Activated CD8-positive, alpha-beta memory T cell treated with anti-CD3 and anti-CD28 coated beads, Interleukin-2, amount 50 U/mL, for 4 hours (primary cell): ENCODE measurements around the gene PILRB.
"Not testable (repeated sequence)": the region's sequence is repeated elsewhere in the genome, so short reads cannot be mapped to it uniquely, and the experiment has no call there.

Source experiments
- DNase-seq: peaks from one replicate; pipeline ENCODE4 v3.0.0-alpha.2; 2020

Gene PILRB

GRCh38 chr7:100380196-100380595, 22.3 kb downstream of the PILRB start:
- DNase-seq = no peak

GRCh38 chr7:100381531-100382233, 23.8 kb downstream of the PILRB start:
- not testable (repeated sequence) for DNase-seq

GRCh38 chr7:100382234-100382853, 24.4 kb downstream of the PILRB start:
- not testable (repeated sequence) for DNase-seq

GRCh38 chr7:100384628-100385294, 26.8 kb downstream of the PILRB start:
- DNase-seq = no peak

- DNase-seq = no peak
Measured at GRCh38 chr7:100386940-100387339, 29.0 kb downstream of the PILRB start.

GRCh38 chr7:100387695-100388094, 29.8 kb downstream of the PILRB start:
- DNase-seq = no peak

GRCh38 chr7:100389437-100390088, 31.6 kb downstream of the PILRB start:
- no peak for DNase-seq

- no peak for DNase-seq
Measured at GRCh38 chr7:100390286-100391009, 32.5 kb downstream of the PILRB start.

- no peak for DNase-seq
Measured at GRCh38 chr7:100393233-100393905, 35.5 kb downstream of the PILRB start.

- no peak for DNase-seq
Measured at GRCh38 chr7:100394077-100394476, 36.2 kb downstream of the PILRB start.

- DNase-seq = no peak
Measured at GRCh38 chr7:100396421-100396982, 38.6 kb downstream of the PILRB start.

- DNase-seq = no peak
Measured at GRCh38 chr7:100397315-100398081, 39.6 kb downstream of the PILRB start.

- DNase-seq = no peak
Measured at GRCh38 chr7:100398239-100398638, 40.3 kb downstream of the PILRB start.

- no peak for DNase-seq
Measured at GRCh38 chr7:100400041-100400440, 42.1 kb downstream of the PILRB start.

- DNase-seq = no peak
Measured at GRCh38 chr7:100400656-100401055, 42.7 kb downstream of the PILRB start.

GRCh38 chr7:100401811-100402210, 43.9 kb downstream of the PILRB start:
- DNase-seq = no peak

GRCh38 chr7:100402241-100402640, 44.3 kb downstream of the PILRB start:
- DNase-seq = no peak

GRCh38 chr7:100406767-100407166, 48.9 kb downstream of the PILRB start:
- no peak for DNase-seq

- DNase-seq = peak; percentile 26
Measured at GRCh38 chr7:100407285-100408180, 49.6 kb downstream of the PILRB start.

GRCh38 chr7:100411101-100411500, 53.2 kb downstream of the PILRB start:
- DNase-seq = no peak
